Suppressor macrophage treated with lipopolysaccharide for 4 hours (primary cell): Measurements from ENCODE around the gene SLC25A43.
A peak's percentile ranks its signal among the peaks of the same experiment; 100 is the strongest.
"Not testable (repeated sequence)": the region's sequence is repeated elsewhere in the genome, so short reads cannot be mapped to it uniquely, and the experiment has no call there.

Experiments
- DNase-seq: peaks from one replicate; pipeline ENCODE4 v3.0.0-alpha.2; 2020

SLC25A43 gene

DNA sequence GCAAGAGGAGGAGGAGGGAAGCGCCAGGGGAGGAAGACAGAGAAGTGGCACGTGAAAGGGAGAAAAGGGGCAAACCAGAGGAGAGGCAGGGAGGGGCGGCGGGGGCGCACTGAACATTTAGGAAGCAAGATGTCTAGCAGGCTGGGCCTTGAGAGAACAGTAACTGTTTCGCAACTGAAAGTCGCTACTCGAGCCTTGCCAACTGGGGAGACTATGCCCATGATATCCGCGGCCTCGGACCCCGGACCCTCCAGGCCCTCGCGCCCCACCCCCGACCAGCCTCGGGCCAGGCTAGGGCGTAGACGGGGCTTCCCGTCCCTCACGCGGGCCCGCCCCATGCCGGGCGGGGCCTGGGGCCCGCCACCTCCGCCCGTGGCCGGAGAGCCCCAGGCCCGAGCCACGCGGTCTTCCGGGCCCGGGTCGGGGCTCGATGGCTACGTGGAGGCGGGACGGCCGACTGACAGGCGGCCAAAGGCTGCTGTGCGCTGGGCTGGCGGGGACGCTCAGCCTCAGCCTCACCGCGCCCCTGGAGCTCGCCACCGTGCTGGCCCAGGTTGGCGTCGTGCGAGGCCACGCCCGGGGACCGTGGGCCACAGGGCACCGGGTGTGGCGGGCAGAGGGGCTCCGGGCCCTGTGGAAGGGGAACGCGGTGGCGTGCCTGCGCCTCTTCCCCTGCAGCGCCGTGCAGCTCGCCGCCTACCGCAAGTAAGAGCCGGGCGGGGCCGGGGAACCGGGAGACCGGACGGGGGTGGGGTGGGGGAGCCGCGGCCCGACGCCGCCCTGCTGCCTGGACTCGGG is at the start of gene SLC25A43:
TSS of gene SLC25A43 (plus strand) at position 363 of the 798 bp plus-strand sequence. CDS start at position 431, 68 bp downstream.
- peak; percentile 46 for DNase-seq

DNA sequence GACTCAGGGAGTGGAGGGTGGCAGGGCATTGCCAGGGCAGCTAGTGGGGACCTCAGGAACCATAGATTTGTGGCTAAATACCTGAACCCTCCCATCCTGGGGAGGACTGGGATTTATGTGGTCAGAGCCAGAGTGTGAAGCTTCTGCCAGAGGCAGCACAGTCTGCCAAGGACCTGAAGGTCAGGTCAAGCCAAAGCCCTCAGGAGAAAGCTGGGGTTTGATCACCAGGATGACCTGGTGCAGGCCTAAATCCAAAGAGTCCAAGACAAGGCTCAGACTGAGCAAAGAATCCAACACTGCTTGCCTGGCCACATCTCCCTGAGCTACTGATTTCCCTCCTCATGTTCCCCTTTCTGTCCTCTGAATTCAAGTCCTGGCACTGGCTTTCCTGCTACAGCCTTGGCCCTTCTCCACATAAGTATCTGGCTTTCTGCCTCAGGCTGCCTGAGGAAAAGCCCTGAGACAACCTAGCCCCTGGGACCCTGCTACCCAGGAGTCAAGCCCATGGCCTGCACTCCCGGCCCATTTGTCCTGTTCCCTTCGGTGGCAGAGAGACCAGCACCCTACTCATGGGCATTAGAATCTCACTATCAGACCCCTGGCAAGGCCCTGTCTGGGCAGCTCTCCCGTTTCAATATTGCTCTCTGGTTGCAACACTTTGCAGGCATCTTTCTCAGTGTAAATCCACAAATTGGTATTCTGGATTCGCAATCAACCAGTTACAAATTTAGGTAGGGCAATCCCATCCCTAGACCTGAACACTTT is 39.3 kb upstream of the SLC25A43 start:
- no peak for DNase-seq

DNA sequence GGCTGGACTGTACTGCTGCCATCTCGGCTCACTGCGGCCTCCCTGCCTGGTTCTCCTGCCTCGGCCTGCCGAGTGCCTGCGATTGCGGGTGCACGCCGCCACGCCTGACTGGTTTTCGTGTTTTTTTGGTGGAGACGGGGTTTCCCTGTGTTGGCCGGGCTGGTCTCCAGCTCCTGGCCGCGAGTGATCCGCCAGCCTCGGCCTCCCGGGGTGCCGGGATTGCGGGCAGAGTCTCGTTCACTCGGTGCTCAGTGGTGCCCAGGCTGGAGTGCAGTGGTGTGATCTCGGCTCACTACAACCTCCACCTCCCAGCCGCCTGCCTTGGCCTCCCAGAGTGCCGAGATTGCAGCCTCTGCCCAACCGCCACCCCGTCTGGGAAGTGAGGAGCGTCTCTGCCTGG is 37.7 kb upstream of the SLC25A43 start:
- DNase-seq, result not testable (repeated sequence)

DNA sequence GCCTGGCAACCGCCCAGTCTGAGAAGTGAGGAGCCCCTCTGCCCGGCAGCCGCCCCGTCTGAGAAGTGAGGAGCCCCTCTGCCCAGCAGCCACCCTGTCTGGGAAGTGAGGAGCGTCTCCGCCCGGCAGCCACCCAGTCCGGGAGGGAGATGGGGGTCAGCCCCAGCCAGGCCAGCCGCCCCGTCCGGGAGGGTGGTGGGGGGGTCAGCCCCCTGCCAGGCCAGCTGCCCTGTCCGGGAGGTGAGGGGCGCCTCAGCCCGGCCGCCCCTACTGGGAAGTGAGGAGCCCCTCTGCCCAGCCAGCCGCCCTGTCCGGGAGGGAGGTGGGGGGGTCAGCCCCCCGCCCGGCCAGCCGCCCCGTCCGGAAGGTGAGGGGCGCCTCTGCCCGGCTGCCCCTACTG is 37.1 kb upstream of the SLC25A43 start:
- DNase-seq, result not testable (repeated sequence)

GRCh38 chrX:119363391-119363790 is 35.7 kb upstream of the SLC25A43 start:
- DNase-seq, result no peak

DNA sequence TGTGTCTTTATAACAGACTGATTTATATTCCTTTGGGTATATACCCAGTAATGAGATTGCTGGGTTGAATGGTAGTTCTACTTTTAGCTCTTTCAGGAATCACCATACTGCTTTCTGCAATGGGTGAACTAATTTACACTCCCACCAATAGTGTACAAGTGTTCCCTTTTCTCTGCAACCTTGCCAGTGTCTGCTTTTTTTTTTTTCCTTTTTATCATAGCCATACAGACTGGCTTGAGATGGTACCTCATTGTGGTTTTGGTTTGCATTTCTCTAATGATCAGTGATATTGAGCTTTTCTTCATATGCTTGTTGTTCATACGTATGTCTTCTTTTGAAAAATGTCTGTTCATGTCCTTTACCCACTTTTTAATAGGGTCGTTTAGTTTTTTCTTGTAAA is 27.3 kb upstream of the SLC25A43 start:
- not testable (repeated sequence) for DNase-seq

GRCh38 chrX:119374736-119375135 is 24.4 kb upstream of the SLC25A43 start:
- DNase-seq, result no peak

GRCh38 chrX:119375561-119375960 is 23.6 kb upstream of the SLC25A43 start:
- no peak for DNase-seq

DNA sequence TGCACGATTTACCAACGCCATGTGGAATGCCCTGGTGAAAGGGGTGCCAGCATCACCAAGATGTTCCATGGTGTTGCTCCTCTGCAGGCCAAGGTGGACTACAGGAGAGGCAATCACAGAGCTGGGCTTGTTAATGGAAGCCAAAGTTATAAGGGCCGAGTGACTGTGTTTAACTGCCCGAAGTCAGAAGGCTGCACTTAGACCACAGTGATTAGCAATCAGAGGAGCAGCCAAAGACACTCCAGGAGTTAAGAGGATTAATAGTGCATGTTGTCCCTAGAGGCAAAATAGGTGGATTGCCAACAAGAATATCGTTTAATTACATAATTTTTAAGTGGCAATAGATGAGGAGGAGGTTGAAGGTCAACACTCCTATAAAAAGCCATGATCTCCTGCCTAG is 22.8 kb upstream of the SLC25A43 start:
- no peak for DNase-seq

DNA sequence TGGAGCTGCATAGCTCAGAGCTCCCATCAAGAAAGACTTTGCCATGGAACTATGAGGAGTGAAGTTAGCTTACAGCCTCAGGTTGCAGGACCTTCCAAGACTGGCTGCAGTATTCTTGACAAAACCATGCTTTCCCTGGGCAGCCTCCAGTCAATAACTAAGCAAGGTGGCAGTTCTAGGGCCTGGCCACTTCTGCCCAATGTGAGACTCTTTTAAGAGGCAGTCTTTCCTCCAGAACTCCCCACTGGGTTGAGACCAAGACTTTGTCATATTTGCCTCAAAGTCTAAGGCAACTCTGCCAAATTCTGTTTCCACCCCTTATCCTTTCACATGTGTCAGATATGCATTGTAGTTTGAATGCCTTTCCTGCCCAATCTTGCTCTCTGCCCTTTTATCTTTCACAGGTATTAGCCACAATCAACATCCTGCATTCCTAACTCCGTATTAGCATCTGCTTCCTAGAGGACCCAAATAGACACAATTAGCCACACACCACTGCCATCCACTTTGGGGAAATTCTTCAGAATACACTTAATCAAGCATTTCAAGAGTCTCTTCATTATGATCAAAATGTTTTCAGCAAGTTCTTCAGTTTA is 17.7 kb upstream of the SLC25A43 start:
- DNase-seq, result no peak

- no peak for DNase-seq
Observed at GRCh38 chrX:119382606-119383005, 16.5 kb upstream of the SLC25A43 start.

DNA sequence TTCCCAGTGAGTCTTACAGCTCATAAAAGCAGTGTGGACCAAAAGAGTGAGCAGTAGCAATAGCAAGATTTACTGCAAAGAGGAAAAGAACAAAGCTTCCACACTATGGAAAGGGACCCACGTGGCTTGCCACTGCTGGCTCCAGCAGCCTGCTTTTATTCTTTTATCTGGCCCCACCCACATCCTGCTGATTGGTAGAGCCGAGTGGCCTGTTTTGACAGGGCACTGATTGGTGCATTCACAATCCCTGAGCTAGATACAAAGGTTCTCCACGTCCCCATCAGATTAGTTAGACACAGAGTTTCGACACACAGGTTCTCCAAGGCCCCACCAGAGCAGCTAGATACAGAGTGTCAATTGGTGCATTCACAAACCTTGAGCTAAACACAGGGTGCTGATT is 12.5 kb upstream of the SLC25A43 start:
- DNase-seq, result not testable (repeated sequence)

GRCh38 chrX:119387426-119387825 is 11.7 kb upstream of the SLC25A43 start:
- DNase-seq, result not testable (repeated sequence)

- no peak for DNase-seq
Observed at GRCh38 chrX:119389214-119389613, 9.9 kb upstream of the SLC25A43 start.

DNA sequence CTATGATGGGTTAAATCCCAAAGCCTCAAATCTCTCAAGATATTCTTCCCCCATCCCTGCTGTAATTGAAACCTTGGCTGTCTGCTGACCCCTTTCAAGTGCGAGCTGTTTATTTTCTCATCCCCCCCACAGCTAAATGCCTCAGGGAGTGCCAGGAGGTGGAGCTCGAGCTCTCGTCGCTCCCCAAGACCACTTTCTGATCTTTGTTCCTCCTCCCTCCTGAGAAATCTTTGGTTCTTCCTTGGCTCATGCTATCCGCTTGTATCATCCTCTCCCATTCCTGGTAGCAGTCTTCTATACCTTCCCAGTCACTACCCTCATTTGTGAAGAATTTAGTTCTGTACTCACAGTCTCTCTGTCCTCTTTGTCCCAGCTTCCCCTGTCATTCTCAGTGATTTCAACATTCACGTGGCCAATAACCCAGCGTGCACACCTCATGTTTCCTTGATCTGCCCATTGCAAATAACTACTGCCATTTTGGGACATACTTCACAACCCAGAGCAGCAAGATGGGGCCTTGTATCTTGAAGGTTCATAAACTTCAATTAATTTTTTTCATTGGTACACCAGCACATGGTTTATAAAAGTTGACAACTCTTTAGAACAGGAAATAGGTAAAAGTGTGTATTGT is 9.2 kb upstream of the SLC25A43 start:
- DNase-seq, result no peak

DNA sequence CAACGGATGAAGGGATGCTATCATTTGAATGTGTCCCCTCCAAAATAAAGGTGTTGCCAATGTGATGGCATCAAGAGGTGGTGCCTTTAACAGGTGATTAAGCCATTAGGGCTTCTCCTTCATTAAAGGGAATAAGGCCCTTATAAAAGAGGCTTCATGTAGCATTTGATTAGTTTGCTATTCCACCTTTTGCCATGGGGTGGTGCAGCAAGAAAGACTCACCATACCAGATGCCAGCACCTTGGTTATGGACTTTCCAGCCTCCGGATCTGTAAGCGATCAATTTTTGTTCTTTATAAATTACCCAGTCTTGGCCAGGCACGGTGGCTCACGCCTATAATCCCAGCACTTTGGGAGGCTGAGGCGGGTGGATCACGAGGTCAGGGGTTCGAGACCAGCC is 7.9 kb upstream of the SLC25A43 start:
- peak; percentile 22 for DNase-seq

GRCh38 chrX:119393144-119393543 is 6.0 kb upstream of the SLC25A43 start:
- DNase-seq, result no peak

GRCh38 chrX:119398587-119398973 is 556 bp upstream of the SLC25A43 start:
- peak; percentile 19 for DNase-seq

DNA sequence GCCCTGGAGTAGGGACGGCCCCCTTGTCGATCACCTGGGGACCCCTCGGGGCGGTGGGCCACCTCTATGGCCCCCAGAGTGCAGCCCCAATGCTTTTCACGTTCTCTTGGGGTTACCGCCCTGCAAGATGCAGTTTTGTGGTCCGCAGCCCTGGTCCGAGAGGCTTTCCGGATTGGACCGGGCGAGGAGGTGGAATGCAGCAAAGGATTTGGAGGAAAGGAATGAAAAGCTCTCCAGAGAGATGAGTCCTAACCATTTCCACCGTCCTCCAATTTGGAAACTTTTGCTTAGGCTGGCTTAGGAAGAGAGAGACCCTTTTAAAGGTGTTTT is 601 bp downstream of the SLC25A43 start:
- no peak for DNase-seq

GRCh38 chrX:119401569-119401968 is 2.4 kb downstream of the SLC25A43 start:
- DNase-seq, result no peak

GRCh38 chrX:119402588-119402987 is 3.5 kb downstream of the SLC25A43 start:
- DNase-seq, result peak; percentile 54

- DNase-seq, result no peak
Observed at GRCh38 chrX:119406776-119407175, 7.6 kb downstream of the SLC25A43 start.

GRCh38 chrX:119407681-119408080 is 8.5 kb downstream of the SLC25A43 start:
- DNase-seq, result no peak
